ENCODE results near the gene WNT3A.
"Not testable (repeated sequence)": the region's sequence is repeated elsewhere in the genome, so short reads cannot be mapped to it uniquely, and the experiment has no call there.

WNT3A gene

DNA sequence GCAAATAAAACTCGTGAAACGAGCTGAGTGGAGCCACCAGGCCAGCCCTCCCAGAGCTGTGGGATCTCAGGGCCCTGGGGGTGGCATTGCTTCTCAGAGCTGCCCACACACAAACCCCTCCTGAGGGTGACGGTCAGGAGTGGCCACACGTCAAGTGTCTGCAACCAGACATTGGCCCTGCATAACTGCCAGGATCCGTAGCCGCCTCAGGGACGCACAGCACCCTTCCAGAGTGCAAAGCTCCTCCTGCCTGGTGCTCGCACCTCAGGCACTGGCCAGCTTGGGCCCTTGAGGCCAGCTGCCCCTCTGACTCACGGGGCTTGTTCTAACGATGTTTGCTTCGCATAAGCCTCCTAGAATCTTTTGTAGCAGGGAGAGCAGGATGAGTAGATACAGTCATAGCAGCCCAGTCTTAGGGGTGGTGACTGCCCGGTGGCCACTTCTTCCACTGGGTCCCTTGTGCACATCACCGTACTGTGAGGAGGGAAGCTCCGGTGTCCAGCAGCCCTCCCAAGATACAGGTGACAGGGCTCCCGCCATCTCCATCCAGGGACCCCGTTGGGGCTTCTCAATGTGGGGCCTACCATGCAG, 5.0 kb downstream of the WNT3A start:
- DNase-seq (ENCODE audit: low spot score), result no peak

DNA sequence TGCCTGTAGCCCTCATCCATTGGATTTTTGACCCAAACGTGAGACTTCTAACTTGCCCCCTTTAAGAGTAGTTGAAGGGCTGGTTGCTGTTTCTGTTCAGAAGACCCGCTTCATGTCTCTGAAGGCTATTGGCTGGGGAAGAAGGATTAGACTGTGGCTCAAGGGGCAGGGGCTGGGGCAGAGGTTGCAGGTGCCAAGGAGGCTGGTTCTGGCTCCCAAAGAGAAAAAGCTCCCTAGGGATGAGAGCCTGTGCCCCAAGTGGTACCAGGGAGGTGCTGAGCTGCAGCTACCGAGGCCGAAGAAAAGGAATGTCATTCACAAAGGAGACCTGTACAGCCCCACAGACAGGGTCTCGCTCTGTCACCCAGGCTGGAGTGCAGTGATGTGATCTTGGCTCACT, 5.8 kb downstream of the WNT3A start:
- no peak for DNase-seq (ENCODE audit: low spot score)

DNA sequence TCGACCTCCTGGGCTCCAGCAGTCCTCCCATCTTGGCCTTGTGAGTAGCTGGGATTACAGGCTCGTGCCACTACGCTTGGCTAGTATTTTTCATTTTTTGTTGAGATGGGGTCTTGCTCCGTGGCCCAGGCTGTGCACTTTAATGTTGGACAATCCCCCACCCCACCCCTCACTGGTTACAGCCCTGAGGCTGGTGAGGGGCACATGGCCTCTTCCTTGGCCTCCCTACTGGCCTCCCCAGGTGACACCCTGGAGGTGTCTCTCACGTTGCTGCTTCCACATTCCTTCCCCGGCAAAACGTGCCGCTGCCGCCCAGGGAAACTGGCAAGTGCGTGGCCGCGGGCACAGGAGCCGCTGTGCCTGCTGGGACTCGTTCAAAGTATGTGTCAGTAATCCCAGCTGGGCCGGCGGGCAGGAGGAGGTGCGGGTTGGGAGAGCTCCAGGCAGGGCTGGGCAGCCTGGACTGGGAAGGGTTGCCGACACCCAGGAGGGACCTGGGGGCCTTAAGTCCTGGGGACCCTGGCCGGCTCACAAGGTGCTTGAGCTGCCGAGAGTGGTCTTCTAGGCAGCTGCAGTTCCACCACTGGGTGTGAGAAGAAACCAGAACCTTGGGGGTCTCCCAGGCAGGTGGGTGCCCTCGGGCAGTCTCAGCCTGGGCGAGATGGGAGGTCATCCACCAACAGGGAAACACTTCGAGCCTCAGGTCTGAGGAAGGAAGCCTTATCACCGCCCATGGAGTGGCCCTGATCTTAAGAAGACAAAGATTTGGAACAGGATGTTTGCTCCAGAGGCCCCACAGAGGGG, 6.5 kb downstream of the WNT3A start:
- no peak for DNase-seq (ENCODE audit: low spot score)

DNA sequence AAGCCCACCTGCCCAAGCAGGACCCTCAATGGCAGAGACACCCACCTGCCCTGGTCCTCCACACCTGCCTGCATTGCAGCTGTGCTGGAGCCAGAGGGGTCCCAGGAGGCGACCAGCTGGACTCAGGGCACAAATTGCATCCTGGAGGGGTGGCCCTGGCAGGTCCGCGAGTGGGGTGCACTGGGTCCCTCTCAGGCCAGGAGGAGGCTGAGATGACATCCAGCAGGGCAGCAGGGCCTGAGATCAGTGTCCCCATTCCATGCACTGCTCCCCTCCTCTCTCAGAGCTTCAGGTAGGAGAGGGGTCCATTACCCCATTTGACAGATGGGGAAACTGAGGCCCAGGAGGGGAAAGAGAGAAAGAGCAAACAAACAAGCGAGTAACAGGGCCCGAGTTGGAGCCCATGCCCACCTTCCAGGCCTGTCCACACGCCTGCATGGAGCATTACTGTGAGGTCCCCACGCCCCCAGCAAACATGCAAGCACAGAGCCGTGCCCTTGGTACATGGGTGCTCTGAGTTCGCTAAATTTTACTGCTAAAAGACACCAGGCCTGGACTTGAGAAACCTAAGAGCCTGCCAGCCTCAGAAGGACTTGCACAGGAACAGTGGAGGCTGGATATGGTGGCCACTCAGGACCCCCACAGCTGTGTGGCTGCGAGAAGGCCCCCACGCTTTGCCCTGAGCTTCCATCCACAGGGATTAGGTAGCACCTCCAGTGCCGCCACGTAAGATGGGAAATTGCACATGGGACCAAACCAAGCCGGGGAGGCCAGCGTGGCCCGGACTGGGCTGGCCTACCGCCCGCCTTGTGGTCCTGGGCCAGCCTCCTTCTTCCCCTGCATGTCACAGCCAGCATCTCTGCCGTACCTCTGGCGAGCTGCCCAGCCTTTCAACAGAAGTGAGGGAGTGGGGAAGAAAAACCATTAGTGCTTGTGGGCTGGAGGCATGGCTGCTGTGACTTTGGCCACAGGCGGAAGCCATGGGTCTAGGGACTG, 7.4 kb downstream of the WNT3A start:
- DNase-seq (ENCODE audit: low spot score), result no peak

DNA sequence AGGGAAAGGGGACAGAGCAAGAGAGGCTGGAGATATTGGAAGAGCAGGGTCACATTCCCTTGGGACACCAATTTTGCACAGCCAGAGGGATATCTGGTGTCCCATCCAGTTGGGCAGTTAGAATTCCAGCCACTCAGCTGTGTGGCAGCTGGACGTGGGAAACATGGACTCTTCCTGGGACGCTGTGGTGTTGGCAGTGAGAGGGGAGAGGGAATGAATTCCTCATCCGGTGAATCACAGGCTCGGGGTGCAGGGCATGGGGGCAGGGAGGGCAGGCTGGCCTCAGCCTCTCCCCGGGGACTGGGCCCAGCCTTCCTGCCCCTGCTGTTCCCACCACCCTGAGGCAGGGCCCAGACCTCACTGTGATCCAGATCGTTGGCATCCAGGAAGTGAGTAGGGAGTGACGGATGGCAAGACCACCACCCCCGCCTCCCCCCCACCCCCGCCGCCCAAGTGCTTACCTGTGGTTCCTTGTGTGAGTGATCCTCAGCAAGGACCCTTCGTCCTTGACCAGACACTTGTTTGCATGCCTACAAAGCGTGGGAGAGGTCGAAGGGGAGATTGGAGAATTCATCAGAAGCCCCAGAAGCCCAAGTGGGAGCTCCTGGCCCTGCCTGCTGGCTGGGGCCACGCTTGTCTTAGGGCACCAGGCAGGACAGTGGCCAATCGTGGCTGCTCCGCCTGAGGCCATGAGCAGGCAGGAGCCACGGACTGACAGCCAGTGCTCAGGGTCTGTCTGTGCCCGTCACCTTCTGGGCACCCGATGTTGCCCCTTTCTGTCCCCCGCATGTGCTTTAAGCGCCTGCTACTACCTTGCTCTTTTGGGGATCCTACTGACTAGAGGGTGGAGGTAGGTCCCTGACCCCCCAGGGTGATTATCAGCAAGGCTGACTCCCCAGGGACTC, 8.7 kb downstream of the WNT3A start:
- no peak for DNase-seq (ENCODE audit: low spot score)

DNA sequence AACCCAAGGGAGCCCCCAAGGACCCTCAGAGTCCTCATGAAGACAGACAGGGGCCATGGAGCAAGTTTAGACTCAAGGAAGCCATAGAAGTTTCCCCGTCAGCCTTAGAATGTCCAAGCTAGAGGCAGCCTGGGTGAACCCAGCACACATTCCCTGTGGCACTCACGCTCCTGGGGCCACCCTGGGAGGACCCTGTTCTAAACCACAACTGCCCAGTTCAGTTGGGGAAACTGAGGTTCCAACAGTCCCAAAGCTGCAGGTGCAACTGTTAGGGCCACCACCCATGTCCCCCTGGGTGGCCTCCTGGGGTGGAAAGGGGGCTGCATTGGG, 9.3 kb downstream of the WNT3A start:
- DNase-seq (ENCODE audit: low spot score), result no peak

DNA sequence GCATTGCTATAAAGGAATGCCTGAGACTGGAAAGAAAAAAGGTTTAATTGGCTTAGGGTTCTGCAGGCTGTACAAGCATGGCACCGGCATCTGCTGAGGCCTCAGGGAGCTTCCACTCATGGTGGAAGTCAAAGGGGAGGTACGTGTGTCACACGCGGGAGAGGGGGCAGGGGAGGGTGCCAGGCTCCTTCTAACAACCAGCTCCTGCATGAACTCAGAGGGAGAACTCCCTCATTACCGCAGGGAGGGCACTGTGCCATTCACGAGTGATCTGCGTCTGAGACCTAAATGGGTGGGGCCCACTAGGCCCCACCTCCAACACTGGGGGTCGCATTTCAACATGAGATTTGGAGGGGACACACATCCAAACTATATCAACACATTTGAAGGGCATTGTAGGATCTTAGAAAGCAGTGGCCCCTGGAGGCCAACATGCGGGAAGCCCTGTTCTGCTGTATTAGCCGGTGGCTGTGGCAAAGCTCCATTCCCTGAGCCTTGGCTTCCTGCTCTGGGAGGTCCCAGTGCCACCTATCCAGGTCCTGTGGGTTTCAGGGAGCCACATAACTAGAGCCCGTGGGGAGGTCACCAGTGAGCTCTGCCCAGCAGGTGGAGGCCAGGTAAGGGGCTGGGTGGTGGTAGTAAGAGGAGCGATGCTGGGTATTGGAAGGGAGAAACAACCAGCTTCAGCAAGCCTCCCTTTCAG, 10.0 kb downstream of the WNT3A start:
- DNase-seq (ENCODE audit: low spot score), result no peak

DNA sequence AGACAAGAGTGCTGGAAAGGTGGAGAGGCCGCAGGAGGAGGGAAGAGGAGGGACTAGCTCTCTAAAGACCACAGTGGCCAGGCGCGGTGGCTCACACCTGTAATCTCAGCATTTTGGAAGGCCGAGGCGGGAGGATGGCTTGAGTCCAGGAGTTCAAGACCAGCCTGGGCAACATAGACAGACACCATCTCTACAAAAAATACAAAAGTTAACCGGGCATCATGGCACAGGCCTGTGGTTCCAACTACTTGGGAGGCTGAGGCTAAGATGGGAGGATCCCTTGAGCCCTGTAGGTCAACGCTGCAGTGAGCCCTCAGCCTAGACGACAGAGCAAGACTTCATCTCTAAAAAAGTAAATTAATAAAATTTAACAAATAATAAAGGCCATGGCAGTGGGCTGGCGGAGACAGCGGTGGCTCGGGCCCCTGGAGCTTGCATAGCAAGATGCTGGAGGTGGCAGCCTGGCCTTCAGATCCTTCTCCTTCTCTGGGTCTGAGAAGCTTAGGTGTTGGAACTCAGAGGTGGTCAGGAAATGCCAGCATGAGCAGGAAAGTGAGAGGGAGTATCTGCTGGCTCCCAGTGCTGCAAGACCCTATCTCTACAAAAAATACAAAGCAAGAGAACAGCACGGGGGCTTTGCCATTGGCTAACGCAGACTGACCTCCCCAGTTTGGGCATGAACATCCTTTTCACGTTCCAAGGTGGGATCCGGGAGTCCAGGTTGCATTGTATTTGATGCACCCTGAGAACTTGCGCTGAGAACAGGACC, 10.7 kb downstream of the WNT3A start:
- DNase-seq (ENCODE audit: low spot score), result no peak

DNA sequence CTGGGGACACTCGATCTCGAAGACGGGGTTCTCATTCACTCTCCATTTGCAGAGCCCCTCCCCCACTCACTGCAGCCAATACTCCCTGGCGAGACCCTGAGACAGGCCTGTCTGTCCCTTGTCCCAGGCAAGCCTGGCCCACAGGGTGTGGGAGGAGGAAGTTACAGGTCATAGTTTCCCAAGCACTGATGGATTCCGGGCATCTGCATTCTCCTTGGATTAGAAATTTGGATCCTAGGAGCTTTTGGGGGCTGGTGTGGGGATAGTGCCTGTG, 11.3 kb downstream of the WNT3A start:
- no peak for DNase-seq (ENCODE audit: low spot score)

DNA sequence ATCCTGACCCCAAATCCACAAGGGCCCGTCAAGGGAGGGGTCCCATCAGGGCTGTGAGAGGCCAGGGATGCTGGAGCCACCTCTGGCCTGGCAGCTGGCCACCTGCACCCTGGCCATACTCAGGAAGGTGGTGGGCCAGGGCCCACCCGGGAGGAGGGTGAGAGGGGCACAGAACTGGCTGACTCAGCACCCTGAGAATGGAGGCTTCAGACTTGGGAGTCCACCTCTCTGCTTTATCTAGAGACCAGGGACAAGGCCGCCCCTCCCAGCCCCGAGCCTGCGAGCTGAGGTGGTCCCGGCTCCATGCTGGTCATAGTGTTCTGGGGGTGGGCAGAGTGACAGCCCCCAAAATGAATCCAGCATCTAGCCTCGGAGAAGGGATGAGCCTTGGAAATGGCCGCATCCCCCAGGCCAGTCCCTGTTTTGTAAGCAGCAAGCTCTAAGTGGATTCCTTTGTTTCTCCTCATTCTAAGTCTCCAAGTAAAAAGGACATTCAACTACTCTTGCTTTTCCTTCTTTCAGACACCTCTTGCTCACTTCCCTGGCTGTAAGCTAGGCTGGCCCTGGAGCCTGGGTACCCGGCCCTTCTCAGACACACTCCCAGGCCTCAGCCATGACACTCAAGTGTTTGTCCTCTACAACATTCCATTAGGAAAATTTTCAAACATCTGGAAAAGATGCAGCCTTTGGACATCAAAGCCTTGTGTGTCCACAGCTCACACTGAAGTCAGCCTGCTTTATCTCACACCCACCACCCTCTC, 12.3 kb downstream of the WNT3A start:
- no peak for DNase-seq (ENCODE audit: low spot score)

DNA sequence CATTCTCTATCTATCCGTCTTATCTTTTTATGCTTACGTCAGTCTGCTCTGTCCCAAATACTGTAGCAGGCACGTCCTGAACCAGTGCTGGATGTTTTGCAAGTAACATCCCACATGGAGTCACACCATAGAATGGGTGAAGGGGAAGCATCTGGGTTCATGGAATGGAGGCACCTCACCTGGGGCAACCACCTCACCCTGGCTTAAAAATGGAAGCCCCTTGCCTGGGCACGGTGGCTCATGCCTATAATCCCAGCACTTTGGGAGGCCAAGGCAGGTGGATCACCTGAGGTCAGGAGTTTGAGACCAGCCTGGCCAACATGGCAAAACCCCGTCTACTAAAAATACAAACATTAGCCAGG, 12.9 kb downstream of the WNT3A start:
- not testable (repeated sequence) for DNase-seq (ENCODE audit: low spot score)

DNA sequence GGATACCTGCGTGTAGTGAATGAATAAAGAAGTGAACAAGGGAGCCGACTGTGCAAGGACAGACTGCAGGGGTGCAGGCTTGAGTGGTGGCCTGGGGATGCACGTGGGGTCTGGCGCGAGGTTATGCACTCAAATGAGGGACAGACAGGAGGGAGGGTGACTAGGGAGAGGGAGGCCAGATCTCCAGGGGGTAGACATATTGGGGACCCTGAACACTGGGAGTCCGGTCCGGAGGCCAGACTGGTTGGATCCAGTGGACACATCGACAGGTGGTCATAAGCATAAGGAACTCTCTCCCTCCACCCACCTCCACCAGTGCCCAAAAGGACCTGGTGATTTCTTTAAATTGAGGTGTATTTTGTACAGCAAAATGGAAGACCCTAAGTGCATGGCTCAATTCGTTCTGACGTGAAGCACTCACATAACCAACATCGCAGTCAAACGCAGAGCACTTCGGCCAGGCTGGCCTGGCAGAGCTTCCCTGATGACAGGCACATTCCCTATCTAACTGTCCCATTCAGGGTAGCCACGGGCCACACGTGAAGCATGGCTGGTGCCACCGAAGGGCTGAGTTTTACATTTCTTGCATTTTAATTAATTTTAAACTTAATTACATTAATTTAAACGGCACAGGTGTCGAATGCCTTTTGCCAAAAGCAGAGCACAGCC, 14.0 kb downstream of the WNT3A start:
- no peak for DNase-seq (ENCODE audit: low spot score)

DNA sequence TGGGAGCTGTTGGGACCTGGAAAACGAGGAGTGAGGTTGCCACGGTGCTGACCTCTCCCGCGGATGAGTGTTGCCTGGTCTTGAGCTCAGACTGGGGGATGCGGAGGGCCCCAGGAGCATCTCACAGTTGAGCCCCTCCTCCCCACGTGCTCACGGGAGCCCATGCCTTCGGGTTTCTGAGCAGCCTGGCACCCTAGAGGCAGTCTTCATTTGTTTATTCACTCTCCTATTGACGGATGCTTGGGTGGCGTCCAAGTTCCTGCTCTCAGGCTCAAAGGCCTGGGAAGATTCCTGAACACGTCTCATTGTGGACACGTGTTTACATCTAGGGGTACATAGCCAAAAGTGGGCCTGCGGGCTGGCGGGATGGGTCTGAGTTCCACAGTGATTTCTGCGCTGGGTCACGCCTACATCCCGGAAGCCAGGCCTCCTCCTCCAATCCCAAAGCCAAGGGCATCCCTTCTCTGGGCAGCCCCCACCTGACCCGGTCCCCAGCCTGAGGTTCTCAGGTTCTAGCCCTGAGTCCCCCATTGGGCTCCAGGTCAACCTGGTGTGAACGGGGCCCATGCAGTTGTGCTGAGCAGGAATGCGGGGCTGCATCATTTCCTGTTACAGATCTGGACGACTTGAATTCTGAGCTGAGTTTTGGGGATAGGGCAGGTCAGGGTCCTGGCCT, 14.7 kb downstream of the WNT3A start:
- DNase-seq (ENCODE audit: low spot score), result no peak

DNA sequence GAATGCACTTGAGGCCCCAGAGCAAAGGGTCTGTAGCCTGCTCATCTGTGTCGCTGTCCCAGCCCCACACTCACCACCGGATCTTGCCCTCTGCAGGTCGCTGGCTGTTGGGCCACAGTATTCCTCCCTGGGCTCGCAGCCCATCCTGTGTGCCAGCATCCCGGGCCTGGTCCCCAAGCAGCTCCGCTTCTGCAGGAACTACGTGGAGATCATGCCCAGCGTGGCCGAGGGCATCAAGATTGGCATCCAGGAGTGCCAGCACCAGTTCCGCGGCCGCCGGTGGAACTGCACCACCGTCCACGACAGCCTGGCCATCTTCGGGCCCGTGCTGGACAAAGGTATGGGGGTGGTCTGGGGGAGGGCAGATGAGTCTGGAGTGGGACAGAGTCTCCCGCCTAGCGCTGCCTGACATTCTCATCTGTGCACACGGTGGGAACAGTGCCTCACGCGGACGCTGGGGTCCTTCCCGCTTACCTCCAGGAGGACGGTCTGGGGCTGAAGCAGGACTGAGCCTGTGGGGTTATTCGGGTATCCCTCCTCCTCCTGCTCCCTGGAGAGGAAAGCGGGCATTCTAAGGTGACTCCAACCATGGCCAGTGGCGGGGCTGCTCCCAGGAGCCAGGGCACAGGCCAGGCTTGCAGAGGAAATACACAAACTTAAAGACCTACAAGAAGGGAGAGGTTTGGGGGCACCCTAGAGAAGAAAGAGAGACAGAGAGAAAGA, 15.9 kb downstream of the WNT3A start:
- no peak for DNase-seq (ENCODE audit: low spot score)

DNA sequence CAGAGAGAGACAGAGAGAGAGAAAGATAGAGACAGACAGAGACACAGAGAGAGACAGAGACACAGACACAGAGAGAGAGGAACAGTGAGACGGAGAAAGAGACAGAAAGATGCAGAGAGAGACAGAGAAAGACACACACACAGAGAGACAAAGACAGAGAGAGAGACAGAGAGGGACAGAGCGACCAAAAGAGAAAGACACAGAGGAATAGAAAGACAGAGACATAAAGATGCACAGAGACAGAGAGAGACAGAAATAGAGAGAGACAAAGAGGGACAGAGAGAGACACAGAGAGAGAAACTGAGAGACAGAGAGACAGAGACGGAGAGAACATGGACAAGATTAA, 16.5 kb downstream of the WNT3A start:
- no peak for DNase-seq (ENCODE audit: low spot score)

DNA sequence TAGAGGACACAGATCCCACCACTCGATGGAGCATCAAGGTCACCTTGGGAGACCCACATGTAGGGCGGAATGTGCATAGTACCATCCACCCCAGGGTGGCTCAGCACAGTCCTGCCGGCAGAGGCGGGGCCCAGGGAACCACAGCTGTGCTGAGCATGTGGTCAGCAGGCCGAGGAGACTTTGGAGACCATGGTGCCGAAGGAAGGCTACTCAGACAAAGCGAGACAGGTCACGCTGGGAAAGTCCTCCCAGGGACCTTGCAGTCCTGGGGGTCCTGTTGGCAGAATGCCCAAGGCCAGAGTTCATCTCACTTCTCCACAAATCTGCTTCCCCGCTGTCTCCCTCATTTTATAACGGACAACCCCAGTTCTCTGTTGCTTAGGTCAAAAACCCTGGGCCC, 22.5 kb downstream of the WNT3A start:
- no peak for DNase-seq (ENCODE audit: low spot score)

DNA sequence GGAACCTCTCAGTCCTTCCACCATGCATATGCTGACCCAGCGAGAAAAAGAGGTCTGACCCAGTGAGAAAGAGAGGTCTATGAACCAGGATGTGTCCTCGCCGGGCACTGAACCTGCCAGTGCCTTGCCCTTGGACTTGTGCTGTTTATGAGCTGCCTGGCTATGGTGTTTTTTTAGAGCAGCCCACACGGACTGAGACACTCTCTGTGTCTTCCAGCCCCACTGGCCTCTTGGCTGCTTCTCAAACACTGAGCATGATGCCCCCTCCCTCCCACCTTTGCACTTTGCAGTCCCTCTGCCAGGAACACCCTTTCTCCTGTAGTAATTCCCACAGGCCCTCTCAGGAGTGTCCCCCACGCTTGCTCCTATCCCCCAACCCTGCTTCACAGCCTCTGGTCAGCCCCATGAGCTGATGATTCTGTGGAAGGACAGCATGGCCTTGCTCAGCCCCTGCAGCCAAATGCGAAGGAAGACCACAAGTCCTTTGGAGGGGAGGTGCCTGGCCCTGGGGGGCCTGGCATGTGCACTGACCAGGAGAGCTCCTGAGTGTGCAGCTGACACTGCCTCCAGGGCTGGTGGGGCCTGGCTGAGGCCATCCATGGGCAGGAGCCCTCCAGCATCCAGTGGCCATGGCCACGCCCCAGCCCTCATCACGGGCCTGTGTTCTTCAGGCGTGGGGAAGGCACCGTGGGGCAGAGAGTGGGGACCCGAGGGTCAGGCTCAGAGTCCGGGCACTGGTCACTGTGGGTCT, 23.8 kb downstream of the WNT3A start:
- no peak for DNase-seq (ENCODE audit: low spot score)

Measured in germinal center (tissue), 1 donor.